Measurements from ENCODE around the gene EXOC3L1. TPM values are rescaled to one million over a fixed set of nuclear protein-coding genes. Genes with fewer than 3 reads are reported as not detected.

The EXOC3L1 gene
- total RNA-seq, 1 experiment from 2014 or later = 0.30 TPM

GRCh38 chr16:67184995-67185650 is 4.8 kb downstream of the EXOC3L1 start:
- Histone ChIP-seq H3K9me3 (ENCODE audit: control insufficient read depth in 1 of 2, insufficient read depth in 1 of 2, low read depth in 1 of 2, low read length in 2 of 2) (no peaks in the 10 kb centered on the region), H3K79me2 (ENCODE audit: insufficient read depth, low read length) (peaks cover 11% of the 10 kb centered on the region), H3K4me2 (ENCODE audit: low read length) (peak overlapping the region; percentile 53), H3K4me1 (ENCODE audit: control insufficient read depth in 1 of 2, insufficient read depth in 2 of 2, low read length in 2 of 2) (peaks cover 10 to 43% of the 10 kb centered on the region in 2 experiments; a peak in 3 of 4 replicates), H3K36me3 (ENCODE audit: control insufficient read depth in 1 of 2, insufficient read depth in 2 of 2, low read length in 2 of 2) (no peaks in the 10 kb centered on the region), H3K27me3 (ENCODE audit: insufficient read depth, low read length) (no peaks in the 10 kb centered on the region), H3K9ac (ENCODE audit: low read length) (no peak overlapping the region), H3K4me3 (replicated peaks in 1 of 2; ENCODE audit: low read depth in 1 of 2, low read length in 2 of 2) (no peak overlapping the region), H3K27ac (ENCODE audit: low read depth, low read length) (no peak overlapping the region; the same call in 1 of the 2 replicates), H4K20me1 (ENCODE audit: insufficient read depth) (no peaks in the 10 kb centered on the region), H3K9me2 (ENCODE audit: insufficient read depth) (no peaks in the 10 kb centered on the region), H2AFZ (ENCODE audit: low read depth, low read length, poor library complexity, severe bottlenecking) (no peak overlapping the region)
- TSS peak; percentile 38 for BruUV-seq (replicated peaks)
- ATAC-seq = peak; percentile 61
- POLR2A ChIA-PET = interaction anchor here (1.5 kb wide), 1 partner anchor 42 kb away, joined by 3 read pairs; the partner anchor contains the start of gene TMEM208
- TF ChIP-seq CEBPB (IDR thresholded peaks at IDR 0.05; ENCODE audit: low read depth) = no peak
- 0 out of 2 replicates have a peak, but pooled peaks have one; percentile 26 for TF ChIP-seq POLR2AphosphoS5 (IDR thresholded peaks at IDR 0.05; ENCODE audit: low read depth, low read length)
- TF ChIP-seq, protein P1, sequence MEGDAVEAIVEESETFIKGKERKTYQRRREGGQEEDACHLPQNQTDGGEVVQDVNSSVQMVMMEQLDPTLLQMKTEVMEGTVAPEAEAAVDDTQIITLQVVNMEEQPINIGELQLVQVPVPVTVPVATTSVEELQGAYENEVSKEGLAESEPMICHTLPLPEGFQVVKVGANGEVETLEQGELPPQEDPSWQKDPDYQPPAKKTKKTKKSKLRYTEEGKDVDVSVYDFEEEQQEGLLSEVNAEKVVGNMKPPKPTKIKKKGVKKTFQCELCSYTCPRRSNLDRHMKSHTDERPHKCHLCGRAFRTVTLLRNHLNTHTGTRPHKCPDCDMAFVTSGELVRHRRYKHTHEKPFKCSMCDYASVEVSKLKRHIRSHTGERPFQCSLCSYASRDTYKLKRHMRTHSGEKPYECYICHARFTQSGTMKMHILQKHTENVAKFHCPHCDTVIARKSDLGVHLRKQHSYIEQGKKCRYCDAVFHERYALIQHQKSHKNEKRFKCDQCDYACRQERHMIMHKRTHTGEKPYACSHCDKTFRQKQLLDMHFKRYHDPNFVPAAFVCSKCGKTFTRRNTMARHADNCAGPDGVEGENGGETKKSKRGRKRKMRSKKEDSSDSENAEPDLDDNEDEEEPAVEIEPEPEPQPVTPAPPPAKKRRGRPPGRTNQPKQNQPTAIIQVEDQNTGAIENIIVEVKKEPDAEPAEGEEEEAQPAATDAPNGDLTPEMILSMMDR (IDR thresholded peaks at IDR 0.05 in 2 of 3, conservative IDR thresholded peaks at IDR 0.05 in 1 of 3; ENCODE audit: borderline replicate concordance in 1 of 3, insufficient read depth in 1 of 3, low read depth in 2 of 3, low read length in 2 of 3) = peak in 2 of 3 experiments; percentile 80; a peak in 4 of 6 replicates
- TF ChIP-seq, protein P2, sequence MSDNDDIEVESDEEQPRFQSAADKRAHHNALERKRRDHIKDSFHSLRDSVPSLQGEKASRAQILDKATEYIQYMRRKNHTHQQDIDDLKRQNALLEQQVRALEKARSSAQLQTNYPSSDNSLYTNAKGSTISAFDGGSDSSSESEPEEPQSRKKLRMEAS (IDR thresholded peaks at IDR 0.05) = no peak
- no peak for TF ChIP-seq SRF (IDR thresholded peaks at IDR 0.05; ENCODE audit: low read depth)
- TF ChIP-seq POLR2A (IDR thresholded peaks at IDR 0.05; ENCODE audit: borderline replicate concordance, extremely low read depth, insufficient read depth, insufficient read length) = no peak
- peak; percentile 46 for TF ChIP-seq YY1 (IDR thresholded peaks at IDR 0.05; ENCODE audit: extremely low read depth, insufficient replicate concordance, low read depth, low read length)
- no peak for TF ChIP-seq SIN3A (IDR thresholded peaks at IDR 0.05; ENCODE audit: low read depth)
- peak; percentile 67 for DNase-seq (ENCODE audit: low read depth, low spot score)
- CTCF ChIA-PET = interaction anchor here (0.7 to 1.5 kb wide), 13 partner anchors 13 to 290 kb away, joined by 3 to 12 read pairs (median 4); partner anchors contain the start of genes ELMO3 and NOL3
- intact Hi-C loops (cut with micrococcal nuclease) = loop anchor here (1.0 kb wide), 2 partner anchors 167 to 208 kb away; no protein-coding TSS in a partner anchor
- RAD21 ChIA-PET (ENCODE audit: low non-redundant PET in 1 of 2, low total read pairs in 2 of 2, uncharacterized antibody in 2 of 2, unreplicated experiment in 2 of 2) = interaction anchor here in 1 of 2 experiments (0.6 to 1.2 kb wide), 3 partner anchors 154 to 215 kb away, joined by 3 to 16 read pairs (median 3); no protein-coding TSS in a partner anchor

Data from HCT116 (cell line).